PC-9 (cell line): ENCODE measurements around the gene RNASEH2A.

ENCODE experiments used
- EZH2 ChIP-seq: fragments of 200-600 bp; sonication (generic); IDR thresholded peaks from 2 replicates; pipeline ENCODE4 v1.8.0; 2017; ENCODE audit warnings: antibody characterized with exemption, low read depth
- TF ChIP-seq, protein P1 (sequence below): fragments of 200-600 bp; sonication (generic); conservative IDR thresholded peaks from 2 replicates; pipeline ENCODE4 v1.6.1; 2017; ENCODE audit warnings: mixed run types, antibody characterized with exemption, mild to moderate bottlenecking, moderate library complexity

DNA sequence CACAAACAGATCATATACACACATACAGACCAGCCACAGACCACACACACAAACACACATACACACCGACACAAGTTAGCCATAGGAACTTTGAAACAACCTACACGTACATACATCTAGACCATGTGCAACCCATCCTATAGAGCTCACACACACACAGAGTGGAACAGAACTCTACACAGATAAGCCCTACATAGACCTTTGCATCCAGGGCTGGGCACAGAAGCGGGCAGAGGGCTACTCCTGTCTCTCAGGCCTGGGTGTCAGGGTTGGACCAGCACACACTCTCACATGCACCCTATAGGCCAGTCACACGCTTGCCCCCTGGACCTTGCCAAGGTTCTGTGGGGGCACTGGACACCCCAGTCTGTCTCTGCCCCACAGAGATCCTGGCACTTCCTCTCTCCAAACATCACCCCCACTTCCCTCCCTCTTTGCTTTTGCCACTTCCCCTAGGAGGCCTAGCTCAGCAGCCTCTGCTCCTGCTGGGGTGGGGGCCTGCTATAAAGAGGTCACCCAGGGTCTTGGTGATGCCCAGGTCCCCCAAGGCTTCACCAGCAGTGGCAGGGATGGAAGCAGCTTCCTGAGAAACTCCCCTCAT lies 20.9 kb upstream of the RNASEH2A start:
- TF ChIP-seq, protein P1, sequence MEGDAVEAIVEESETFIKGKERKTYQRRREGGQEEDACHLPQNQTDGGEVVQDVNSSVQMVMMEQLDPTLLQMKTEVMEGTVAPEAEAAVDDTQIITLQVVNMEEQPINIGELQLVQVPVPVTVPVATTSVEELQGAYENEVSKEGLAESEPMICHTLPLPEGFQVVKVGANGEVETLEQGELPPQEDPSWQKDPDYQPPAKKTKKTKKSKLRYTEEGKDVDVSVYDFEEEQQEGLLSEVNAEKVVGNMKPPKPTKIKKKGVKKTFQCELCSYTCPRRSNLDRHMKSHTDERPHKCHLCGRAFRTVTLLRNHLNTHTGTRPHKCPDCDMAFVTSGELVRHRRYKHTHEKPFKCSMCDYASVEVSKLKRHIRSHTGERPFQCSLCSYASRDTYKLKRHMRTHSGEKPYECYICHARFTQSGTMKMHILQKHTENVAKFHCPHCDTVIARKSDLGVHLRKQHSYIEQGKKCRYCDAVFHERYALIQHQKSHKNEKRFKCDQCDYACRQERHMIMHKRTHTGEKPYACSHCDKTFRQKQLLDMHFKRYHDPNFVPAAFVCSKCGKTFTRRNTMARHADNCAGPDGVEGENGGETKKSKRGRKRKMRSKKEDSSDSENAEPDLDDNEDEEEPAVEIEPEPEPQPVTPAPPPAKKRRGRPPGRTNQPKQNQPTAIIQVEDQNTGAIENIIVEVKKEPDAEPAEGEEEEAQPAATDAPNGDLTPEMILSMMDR, result no peak
- TF ChIP-seq EZH2, result no peak
